Breast epithelium (tissue), 3 donors: Measurements from ENCODE around the gene GFI1B.

Source experiments
- POLR2AphosphoS5 ChIP-seq, 3 donors: sonication (generic); formaldehyde crosslinking; IDR thresholded peaks; one replicate each; pipeline ENCODE4 v1.6.1; 2017; ENCODE audit warnings: antibody characterized with exemption in 3 of 3
- TF ChIP-seq, protein P1 (sequence below), 3 donors: fragments of 450-650 bp; IDR thresholded peaks; one replicate each; pipeline ENCODE4 v1.5.1; 2016 to 2017; ENCODE audit warnings: antibody characterized with exemption in 3 of 3, mild to moderate bottlenecking in 3 of 3, moderate library complexity in 3 of 3

- no peak for TF ChIP-seq POLR2AphosphoS5 (IDR thresholded peaks at IDR 0.05)
- TF ChIP-seq, protein P1, sequence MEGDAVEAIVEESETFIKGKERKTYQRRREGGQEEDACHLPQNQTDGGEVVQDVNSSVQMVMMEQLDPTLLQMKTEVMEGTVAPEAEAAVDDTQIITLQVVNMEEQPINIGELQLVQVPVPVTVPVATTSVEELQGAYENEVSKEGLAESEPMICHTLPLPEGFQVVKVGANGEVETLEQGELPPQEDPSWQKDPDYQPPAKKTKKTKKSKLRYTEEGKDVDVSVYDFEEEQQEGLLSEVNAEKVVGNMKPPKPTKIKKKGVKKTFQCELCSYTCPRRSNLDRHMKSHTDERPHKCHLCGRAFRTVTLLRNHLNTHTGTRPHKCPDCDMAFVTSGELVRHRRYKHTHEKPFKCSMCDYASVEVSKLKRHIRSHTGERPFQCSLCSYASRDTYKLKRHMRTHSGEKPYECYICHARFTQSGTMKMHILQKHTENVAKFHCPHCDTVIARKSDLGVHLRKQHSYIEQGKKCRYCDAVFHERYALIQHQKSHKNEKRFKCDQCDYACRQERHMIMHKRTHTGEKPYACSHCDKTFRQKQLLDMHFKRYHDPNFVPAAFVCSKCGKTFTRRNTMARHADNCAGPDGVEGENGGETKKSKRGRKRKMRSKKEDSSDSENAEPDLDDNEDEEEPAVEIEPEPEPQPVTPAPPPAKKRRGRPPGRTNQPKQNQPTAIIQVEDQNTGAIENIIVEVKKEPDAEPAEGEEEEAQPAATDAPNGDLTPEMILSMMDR (IDR thresholded peaks at IDR 0.05) = no peak
Observed at GRCh38 chr9:132993511-132993939, 15.0 kb downstream of the GFI1B start.
